Brain microvascular endothelial cell (primary cell): ENCODE data around the gene HOOK2.

ENCODE experiments used
- DNase-seq: peaks from one replicate; pipeline ENCODE4 v3.0.0-alpha.2; 2020
- H3K27ac ChIP-seq: fragments of 250-450 bp; sonication (Bioruptor Pico); 2 replicates; pipeline ENCODE4 v1.5.1; 2020; ENCODE audit warnings: mild to moderate bottlenecking, moderate library complexity
- H3K27me3 ChIP-seq: fragments of 250-450 bp; sonication (Bioruptor Pico); replicated peaks from 2 replicates; pipeline ENCODE4 v1.5.1; 2020; ENCODE audit warnings: mild to moderate bottlenecking
- H3K36me3 ChIP-seq: fragments of 250-450 bp; sonication (Bioruptor Pico); replicated peaks from 2 replicates; pipeline ENCODE4 v1.5.1; 2020; ENCODE audit warnings: mild to moderate bottlenecking
- H3K4me3 ChIP-seq: 2 replicates; pipeline ENCODE4 v1.5.1; 2011; ENCODE audit warnings: low read depth, mild to moderate bottlenecking, control low read depth, low read length, moderate library complexity
- CTCF ChIP-seq: IDR thresholded peaks from 2 replicates; pipeline ENCODE4 v1.5.1; 2011; ENCODE audit warnings: low read depth, mild to moderate bottlenecking, moderate library complexity, low read length, control low read depth, inconsistent platforms; ENCODE audit errors: missing control alignments
- in situ Hi-C: cut with HindIII; loops from 2 replicates; pipeline ENCODE4 v1.10.0; 2017; ENCODE audit warnings: low sequenced_read_pairs, low pct_ligation_motif_present

HOOK2 gene

GRCh38 chr19:12793290-12794195, 18.2 kb upstream of the HOOK2 start:
- peak overlapping the region; percentile 89 for H3K27ac ChIP-seq
- H3K27me3 ChIP-seq: no peaks in the 10 kb centered on the region
- in situ Hi-C loops: no loop called here
- peaks cover 2% of the 10 kb centered on the region for H3K36me3 ChIP-seq
- H3K4me3 ChIP-seq: peak overlapping the region; percentile 98
- no peak for TF ChIP-seq CTCF
- DNase-seq: peak; percentile 79

GRCh38 chr19:12792853-12793289, 17.5 kb upstream of the HOOK2 start:
- H3K27ac ChIP-seq: peak overlapping the region; percentile 89
- H3K27me3 ChIP-seq: no peaks in the 10 kb centered on the region
- peaks cover 2% of the 10 kb centered on the region for H3K36me3 ChIP-seq
- in situ Hi-C loops: no loop called here
- no peak for DNase-seq
- peak overlapping the region; percentile 98 for H3K4me3 ChIP-seq
- no peak for TF ChIP-seq CTCF

GRCh38 chr19:12792051-12792852, 16.9 kb upstream of the HOOK2 start:
- in situ Hi-C loops: no loop called here
- Histone ChIP-seq H3K27ac (peak overlapping the region; percentile 89), H3K4me3 (peak overlapping the region; percentile 98), H3K36me3 (peaks cover 2% of the 10 kb centered on the region), H3K27me3 (no peaks in the 10 kb centered on the region)
- no peak for TF ChIP-seq CTCF
- DNase-seq: no peak

GRCh38 chr19:12791345-12792050, 16.1 kb upstream of the HOOK2 start, which contains the start of gene JUNB:
TSS of gene JUNB (plus strand) at chr19:12791486. CDS start at chr19:12791772, 286 bp downstream.
- peak within 1 kb of the TSS; percentile 89 for H3K27ac ChIP-seq
- peak within 1 kb of the TSS; percentile 98 for H3K4me3 ChIP-seq
- in situ Hi-C loops: no loop called here
- no peaks in the 10 kb centered on the region for H3K27me3 ChIP-seq
- peak; percentile 16 for TF ChIP-seq CTCF
- peak; percentile 94 for DNase-seq
- H3K36me3 ChIP-seq: peaks cover 2% of the 10 kb centered on the region

- Histone ChIP-seq H3K27ac (peak overlapping the region; percentile 89), H3K36me3 (peaks cover 2% of the 10 kb centered on the region), H3K4me3 (peak overlapping the region; percentile 98), H3K27me3 (no peaks in the 10 kb centered on the region)
- in situ Hi-C loops: no loop called here
- no peak for TF ChIP-seq CTCF
- no peak for DNase-seq
Observed at GRCh38 chr19:12790628-12791344, 15.4 kb upstream of the HOOK2 start.
